CD4-positive, alpha-beta T cell treated with Interleukin-15 for 4 hours (primary cell): Measurements from ENCODE around the gene SEC14L5.
"Not testable (repeated sequence)": the region's sequence is repeated elsewhere in the genome, so short reads cannot be mapped to it uniquely, and the experiment has no call there.

ENCODE experiments used
- DNase-seq: peaks from one replicate; pipeline ENCODE4 v3.0.0-alpha.2; 2020; ENCODE audit warnings: low spot score

Gene SEC14L5

DNA sequence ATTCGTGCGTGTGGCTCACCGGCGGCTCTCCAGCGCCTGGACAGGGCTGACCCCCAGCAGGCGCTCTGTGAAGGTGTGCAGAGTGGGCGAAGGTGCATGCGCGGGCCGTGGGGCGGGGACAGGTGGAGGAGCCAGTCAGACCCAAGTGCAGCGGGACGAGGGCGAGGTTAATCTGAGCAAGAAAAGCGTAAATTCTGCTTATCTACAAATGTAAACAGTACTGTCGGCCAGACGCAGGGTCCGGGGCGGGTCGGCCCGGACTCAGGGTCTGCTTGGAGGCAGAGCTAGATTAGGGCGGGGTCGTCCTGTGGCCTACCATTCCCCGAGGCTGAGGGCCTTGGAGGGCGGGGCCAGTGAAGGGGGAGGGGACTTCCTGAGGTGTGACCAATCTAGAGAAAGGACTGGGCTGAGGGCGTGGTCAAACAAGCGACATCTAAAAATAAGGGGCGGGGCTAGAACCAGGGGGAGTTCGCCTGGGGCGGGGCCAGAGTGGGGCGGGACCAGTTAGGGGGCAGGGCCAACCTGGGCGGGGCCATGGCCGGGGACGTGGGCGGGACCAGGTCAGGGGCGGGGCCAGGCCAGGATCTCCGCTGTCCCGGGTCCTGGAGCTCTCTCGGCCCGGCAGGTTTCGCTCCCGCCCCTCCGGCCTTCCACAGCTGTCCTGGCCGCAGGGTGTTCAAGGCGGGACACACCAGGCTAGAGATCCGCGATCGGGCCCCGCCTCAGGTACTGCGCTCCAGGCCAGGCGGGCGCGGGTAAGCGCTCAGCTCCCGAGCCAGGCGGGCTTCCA lies at the start of gene SEC14L5:
TSS of gene SEC14L5 (plus strand) at position 611 of the 790 bp plus-strand sequence. CDS start 994 bp downstream, outside the sequence.
- peak; percentile 88 for DNase-seq

DNA sequence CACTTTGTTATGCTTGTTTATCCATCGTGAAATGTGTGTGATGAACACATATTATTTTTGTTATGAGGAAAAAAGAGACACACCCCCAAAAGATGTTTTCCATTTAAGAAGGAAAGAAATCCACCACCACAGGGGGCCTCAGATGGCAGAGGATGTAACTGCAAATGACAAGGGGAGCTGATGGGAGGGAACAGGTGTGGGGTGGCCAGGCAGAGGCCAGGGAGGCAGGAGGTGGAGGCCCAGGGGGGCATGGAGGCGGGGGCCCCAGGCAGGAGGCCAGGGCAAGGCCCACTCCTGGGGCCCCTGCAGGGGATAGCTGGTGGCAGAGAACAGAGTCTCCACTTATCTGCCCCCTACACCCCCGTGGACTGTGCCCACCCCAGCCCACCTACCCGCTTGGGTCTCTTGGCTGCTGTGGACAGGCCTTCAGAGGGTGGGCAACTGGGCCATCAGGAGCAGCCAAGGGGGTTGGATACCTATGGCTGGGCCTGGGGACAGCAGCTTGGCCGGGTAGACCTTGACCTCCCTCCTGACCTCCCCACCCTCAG lies 49.2 kb upstream of the SEC14L5 start:
- no peak for DNase-seq

- no peak for DNase-seq
Observed at GRCh38 chr16:4909825-4910224, 48.3 kb upstream of the SEC14L5 start.

- no peak for DNase-seq
Observed at GRCh38 chr16:4910828-4911227, 47.3 kb upstream of the SEC14L5 start.

DNA sequence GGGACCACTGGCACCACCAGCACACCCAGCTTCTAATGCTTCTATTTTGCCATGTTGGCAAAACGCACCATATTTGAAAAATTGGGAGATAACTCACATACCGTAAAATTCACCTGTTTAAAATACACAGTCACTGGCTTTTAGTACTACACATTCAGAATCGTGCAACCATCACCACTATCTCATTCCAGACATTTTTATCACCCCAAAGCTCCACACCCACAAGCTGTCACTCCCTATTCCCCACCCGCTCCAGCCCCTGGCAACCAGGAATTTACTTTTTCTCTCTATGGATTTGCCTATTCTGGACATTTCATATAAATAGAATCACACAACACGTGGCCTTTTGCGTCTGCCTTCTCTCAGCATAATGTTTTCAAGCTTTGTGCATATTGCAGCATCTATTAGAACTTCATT lies 46.2 kb upstream of the SEC14L5 start:
- no peak for DNase-seq

DNA sequence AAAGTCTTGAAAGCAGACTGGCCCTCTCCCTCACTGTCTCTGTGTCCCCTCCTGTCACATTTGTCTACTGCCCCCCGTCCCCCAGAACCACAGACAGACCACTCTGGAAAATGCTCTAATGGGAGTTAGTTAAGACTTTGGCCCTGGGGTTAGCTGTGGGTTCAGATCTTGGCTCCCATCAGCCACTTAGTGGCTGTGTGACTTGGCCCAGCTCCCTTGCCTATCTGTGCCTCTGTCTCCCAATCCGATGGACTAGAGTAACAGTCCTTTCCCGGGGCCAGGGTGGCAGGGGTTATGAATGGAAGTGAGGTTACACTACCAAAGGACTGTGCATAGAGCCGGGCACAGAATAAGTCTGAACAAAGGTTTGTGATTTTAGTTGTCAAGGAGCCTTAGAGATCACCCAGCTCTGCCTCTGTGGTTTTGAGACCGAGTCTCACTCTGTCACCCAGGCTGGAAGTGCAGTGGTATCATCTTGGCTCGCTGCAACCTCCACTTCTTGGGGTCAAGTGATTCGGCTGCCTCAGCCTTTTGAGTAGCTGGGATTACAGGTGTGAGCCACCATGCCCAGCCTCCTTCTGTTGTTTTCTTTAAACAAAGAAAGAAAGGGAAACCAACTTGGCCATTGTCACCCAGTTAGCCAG lies 44.9 kb upstream of the SEC14L5 start:
- no peak for DNase-seq

DNA sequence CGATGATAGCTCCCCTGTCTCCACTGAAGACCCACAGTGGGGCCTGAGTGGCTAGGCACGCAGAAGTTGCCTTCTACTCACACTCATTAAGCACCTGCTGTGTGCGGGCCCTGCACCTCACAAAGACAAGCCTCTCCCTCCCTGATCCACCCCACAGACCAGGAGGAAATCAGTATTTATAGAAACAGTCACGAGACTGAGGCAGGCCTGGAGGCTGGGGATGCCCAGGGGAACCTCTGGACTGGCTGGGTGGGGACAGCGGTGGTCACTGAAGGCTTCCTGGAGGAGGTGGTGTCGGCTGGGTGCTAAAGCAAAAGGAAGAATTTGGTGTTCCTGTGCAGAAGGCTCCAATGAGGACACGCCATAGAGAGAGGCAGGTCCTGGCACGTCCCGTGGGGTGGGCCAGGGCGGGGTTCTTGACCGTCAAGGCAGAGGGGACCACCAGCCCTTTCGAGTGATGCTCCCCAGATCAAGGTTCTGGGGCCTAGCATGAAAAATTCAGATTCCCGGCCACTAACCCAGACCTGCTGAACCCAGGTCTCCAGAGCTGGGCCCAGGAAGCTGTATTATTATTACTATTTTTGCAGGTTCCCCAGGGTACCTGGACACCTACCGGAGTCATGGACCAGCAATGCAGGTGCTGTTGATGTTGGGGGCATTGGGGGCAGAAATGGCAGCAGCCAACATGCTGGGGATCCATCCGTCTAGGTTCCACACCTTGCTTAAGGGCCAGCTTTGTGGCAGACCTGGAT lies 44.2 kb upstream of the SEC14L5 start:
- no peak for DNase-seq

DNA sequence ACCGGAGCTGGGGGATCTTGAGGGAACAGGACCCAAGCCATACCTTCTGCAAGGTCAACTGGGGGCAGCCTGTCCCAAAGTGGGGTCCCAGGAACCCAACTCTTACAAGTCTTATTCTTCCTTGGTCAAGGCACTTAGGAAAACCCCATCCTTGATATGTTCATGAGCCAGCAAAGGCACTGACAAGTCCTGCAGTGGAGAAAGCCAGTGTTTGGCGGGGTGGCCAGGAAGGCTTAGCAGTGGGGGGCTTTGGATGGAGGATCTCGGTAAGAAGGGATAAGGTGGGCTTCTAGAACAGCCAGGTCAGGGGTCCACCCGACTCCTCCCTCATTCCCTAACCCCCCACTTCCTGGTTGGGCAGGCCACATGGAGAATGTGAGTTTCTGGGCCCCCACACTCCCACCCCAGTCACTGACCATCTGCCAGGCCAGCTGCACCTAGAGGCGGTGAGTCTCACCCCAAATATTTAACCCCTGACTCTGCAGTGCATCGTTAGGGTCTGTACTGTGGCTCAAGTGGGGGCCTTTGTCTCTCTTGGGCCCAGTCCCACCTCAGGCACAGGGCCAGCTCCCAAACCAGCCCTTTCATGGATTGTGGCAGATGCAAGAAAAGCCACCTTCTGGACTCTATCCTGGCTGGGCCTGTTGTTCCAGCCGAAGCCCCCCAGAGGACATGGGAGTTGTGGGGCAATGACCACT lies 43.5 kb upstream of the SEC14L5 start:
- no peak for DNase-seq

- DNase-seq: no peak
Observed at GRCh38 chr16:4915226-4915761, 42.8 kb upstream of the SEC14L5 start.

- DNase-seq: no peak
Observed at GRCh38 chr16:4917117-4917516, 41.0 kb upstream of the SEC14L5 start.

DNA sequence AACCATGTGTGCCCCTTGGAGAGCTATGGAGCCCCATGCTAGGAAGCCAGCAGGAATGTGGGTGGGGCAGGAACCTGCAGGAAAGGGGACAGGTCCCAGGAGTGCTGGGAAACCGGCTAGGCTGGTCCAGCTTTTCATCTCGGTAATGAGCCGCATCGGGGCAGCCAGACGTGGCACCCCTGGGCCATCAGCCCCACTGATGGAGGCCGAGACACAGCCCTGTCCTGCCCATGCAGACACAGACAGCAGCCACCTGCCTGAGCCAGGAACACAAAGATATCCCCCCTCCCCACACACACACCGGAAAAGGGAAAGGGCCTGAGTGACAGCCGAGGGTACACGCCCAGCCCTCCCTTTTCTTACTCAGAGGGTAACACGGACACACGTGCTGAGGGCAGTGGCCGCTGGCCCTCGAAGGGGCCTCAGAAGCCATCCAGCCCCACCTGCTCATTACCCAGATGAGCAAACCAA lies 39.3 kb upstream of the SEC14L5 start:
- no peak for DNase-seq

DNA sequence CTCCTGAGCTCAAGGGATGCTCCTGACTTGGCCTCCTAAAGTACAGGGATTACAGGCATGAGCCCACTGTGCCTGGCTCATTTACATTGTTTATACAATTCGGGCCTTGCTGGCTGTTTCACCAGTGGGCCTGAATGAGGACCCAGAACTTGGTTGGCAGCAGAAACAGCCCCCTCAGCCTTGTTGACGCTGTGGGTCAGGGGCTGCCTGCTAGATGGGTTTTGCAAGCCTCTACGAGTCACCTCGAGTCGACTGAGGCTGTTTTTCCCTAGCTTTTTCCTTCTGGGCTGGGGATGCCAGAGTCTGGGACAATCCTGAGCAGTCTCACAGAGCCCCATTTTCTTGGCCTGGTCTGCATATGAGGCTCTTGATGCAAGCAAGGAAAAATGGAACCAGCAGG lies 37.3 kb upstream of the SEC14L5 start:
- no peak for DNase-seq

DNA sequence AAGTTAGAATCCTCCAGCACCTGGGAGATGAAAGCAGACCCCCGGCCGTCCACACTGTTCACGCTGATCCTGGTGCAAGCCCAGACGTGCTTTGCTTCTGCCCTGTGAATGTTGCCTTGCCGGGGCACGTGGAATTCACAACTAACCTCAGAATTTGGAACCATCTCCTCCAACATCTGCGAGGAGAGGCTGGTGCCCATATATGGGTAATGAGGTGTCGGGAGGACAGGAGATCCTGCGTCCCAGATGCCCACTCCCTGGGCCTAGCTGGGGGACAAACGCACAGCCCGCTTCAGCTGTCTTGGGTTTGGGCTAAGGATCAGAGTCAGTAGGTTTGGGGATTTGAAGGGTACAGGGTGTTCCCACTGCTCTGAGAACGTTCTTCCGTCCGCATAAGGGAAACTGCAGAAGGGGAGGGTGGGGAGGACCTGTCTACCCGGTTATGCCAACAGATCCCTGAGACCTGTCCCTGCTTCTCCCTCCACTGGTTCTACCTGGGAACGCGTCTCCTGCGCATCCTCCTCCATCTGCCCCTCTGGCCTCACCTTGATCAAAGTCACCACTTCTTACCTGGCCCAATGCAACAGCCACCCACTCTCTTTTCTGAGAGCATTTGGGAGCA lies 35.3 kb upstream of the SEC14L5 start:
- DNase-seq: no peak

DNA sequence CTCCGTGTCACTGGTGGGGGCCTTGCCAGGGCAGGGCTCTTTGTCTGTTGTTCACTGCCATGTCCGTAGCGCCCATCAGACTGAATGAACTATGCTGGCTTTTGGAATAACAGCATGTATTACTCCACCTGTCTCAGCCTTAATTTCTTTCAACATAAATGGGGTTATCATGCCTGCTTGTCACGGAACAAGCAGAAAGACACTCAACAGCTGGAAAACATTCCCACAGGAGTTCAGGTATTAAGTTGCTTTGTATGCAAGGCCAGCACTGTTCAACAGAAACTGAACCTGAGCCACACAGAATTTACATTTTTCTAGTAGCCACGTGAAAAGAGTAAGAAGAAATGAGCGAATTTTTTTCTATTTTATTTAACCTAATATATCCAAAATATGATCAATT lies 34.3 kb upstream of the SEC14L5 start:
- DNase-seq: no peak

DNA sequence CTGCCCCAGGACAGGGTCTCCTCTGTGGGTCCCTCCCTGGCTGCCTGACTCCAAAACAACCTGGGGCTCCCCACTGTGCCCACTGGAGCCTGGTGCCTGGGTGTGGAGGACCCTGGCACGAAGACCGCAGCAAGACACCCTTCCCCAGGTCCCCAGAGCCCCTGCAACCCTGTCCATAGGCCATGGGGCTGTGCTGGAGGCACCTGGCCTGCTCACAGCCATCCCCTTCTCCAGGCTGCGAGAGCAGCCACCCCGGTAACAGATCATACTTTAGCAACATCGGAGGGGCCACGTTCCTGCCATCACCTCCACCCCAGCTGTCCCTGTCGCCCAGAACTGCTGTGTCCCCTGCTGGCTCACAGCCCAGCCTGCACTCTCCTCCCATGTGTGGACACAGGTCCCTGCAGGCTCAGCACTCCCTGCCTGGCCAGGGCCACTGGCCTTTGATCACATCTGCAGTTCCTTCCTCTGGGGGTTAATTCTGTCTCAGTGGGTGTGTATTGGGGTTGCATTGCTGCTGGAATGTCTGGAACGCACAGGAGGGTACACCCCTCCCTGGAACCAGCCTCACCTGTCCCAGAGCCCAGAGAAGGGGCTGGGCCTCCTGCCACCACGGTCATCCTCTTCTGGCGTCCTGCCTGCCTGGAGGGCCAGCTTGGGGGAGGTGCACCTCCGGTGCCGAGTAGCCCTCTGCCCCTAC lies 33.4 kb upstream of the SEC14L5 start:
- DNase-seq: no peak

DNA sequence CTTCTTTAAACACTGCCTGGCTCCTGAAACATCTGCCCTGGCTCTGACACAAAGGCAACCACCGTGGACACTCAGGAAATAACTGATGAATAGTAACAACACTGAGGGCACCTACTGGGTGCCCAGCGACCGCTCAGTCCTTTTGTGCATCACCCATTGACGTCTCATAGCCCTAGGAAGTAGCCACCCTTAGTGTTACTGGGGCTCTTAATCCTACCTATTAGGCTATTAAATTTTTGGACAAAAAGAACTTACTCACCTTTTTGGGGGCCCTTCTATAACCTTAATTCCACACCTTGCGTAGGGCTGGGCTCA lies 32.9 kb upstream of the SEC14L5 start:
- no peak for DNase-seq

DNA sequence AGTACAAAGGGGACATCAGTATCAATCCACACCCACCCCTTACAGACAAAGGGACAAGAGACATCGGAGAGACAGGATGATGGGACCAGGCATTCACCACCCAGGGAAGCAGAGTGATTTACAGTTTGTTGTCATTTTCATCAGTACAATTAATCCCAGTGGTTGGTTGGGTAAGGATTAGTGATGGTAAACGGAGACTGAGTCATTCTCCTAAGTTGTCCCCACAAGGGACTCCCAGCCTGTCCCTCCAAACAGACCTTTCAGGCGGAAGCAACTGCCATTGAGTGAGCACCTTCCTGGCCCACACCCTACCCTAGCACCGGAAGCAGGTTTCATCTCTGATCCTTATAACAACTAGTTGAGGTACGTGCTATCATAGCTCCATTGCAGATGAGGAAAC lies 32.3 kb upstream of the SEC14L5 start:
- no peak for DNase-seq

GRCh38 chr16:4926928-4927327 lies 31.2 kb upstream of the SEC14L5 start:
- no peak for DNase-seq

DNA sequence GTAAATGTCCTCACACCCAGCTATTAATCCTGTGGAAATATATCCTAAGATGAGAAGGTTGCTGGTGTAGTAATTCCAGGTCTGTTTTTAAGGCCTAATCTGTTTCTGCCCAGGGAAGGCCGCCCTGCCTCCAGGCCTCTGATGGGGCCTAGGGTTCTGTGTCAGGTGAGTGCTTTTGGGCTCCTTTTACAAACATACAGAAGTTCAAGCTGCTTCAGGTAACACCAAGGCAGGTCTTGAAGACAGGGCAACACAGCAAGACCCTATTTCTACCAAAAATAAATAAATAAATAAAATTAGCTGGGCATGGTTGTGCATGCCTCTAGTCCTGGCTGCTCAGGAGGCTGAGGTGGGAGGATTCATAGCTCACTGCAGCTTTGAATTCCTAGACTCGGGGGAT lies 30.5 kb upstream of the SEC14L5 start:
- DNase-seq: no peak

DNA sequence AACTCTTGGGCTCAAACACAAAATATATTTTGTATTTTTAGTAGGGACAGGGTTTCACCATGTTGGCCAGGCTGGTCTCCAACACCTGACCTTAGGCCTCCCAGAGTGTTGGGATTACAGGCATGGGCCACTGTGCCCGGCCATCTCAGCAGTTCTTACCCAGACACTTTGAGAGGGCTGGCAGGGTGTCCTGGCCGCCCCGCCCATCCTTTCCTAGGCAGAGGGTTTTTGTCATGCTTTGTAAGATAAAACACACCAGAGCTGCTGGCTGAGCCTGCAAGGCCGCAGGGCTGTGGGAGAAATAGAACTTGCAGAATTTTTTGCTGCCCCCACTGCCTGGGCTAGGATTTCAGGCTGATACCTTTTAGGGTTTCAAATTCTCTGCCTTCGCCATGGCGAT lies 29.9 kb upstream of the SEC14L5 start:
- no peak for DNase-seq

DNA sequence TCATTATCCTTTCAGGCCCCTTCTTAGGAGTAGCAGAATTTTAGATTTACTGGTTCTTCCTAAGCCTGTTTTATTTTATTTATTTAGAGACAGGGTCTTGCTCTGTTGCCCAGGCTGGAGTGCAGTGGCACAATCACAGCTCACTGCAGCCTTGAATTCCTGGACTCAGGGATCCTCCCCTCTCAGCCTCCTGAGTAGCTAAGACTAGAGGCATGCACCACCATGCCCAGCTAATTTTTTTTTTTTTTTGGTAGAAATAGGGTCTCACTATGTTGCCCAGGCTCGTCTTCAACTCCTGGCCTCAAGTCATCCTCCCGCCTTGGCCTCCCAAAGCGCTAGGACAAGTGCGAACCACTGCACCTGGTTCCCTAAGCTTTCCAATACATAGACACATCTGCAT lies 28.5 kb upstream of the SEC14L5 start:
- DNase-seq: not testable (repeated sequence)
